Measurements from ENCODE around the gene METTL27.

The METTL27 gene

GRCh38 chr7:73842067-73842976 is at the start of gene METTL27:
Gene METTL27 (minus strand): TSS chr7:73842516. CDS start chr7:73842140, 376 bp downstream.
- Histone ChIP-seq H3K9ac (ENCODE audit: low read length) (peak within 1 kb of the TSS; percentile 50), H2AFZ (ENCODE audit: low read depth, low read length, severe bottlenecking) (peak within 1 kb of the TSS; percentile 98), H3F3A (ENCODE audit: insufficient read depth) (no peaks in the 10 kb centered on the region), H3K27me3 (ENCODE audit: low read length) (no peaks in the 10 kb centered on the region), H3K27ac (ENCODE audit: low read depth, low read length) (no peak within 1 kb of the TSS), H3K36me3 (ENCODE audit: low read length) (no peaks in the 10 kb centered on the region), H3K4me2 (ENCODE audit: low read depth, low read length, poor library complexity, severe bottlenecking) (peak within 1 kb of the TSS; percentile 93), H3K9me3 (ENCODE audit: insufficient read depth, low read length) (no peaks in the 10 kb centered on the region), H3K4me3 (ENCODE audit: insufficient read depth, low read length, poor library complexity, severe bottlenecking) (peak within 1 kb of the TSS; percentile 64), H3K79me2 (ENCODE audit: insufficient read depth, low read length) (no peaks in the 10 kb centered on the region), H3K9me2 (replicated peaks; ENCODE audit: insufficient read depth, low read length) (no peaks in the 10 kb centered on the region), H4K20me1 (ENCODE audit: low read depth, low read length) (no peaks in the 10 kb centered on the region)
- TF ChIP-seq EZH2phosphoT487 (conservative IDR thresholded peaks at IDR 0.05; ENCODE audit: low read length): no peak
- TF ChIP-seq, protein P1, sequence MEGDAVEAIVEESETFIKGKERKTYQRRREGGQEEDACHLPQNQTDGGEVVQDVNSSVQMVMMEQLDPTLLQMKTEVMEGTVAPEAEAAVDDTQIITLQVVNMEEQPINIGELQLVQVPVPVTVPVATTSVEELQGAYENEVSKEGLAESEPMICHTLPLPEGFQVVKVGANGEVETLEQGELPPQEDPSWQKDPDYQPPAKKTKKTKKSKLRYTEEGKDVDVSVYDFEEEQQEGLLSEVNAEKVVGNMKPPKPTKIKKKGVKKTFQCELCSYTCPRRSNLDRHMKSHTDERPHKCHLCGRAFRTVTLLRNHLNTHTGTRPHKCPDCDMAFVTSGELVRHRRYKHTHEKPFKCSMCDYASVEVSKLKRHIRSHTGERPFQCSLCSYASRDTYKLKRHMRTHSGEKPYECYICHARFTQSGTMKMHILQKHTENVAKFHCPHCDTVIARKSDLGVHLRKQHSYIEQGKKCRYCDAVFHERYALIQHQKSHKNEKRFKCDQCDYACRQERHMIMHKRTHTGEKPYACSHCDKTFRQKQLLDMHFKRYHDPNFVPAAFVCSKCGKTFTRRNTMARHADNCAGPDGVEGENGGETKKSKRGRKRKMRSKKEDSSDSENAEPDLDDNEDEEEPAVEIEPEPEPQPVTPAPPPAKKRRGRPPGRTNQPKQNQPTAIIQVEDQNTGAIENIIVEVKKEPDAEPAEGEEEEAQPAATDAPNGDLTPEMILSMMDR (IDR thresholded peaks at IDR 0.05; ENCODE audit: insufficient read depth, low read length, poor library complexity, severe bottlenecking): no peak

- Histone ChIP-seq H3K27ac (ENCODE audit: low read depth, low read length) (no peak overlapping the region), H3K9me3 (ENCODE audit: insufficient read depth, low read length) (no peaks in the 10 kb centered on the region), H2AFZ (ENCODE audit: low read depth, low read length, severe bottlenecking) (no peak overlapping the region), H3K4me3 (ENCODE audit: insufficient read depth, low read length, poor library complexity, severe bottlenecking) (no peak overlapping the region), H3K9ac (ENCODE audit: low read length) (no peak overlapping the region), H3K27me3 (ENCODE audit: low read length) (no peaks in the 10 kb centered on the region), H3K79me2 (ENCODE audit: insufficient read depth, low read length) (no peaks in the 10 kb centered on the region), H3K36me3 (ENCODE audit: low read length) (no peaks in the 10 kb centered on the region), H3K4me2 (ENCODE audit: low read depth, low read length, poor library complexity, severe bottlenecking) (no peak overlapping the region), H3K9me2 (replicated peaks; ENCODE audit: insufficient read depth, low read length) (no peaks in the 10 kb centered on the region), H3F3A (ENCODE audit: insufficient read depth) (no peaks in the 10 kb centered on the region), H4K20me1 (ENCODE audit: low read depth, low read length) (no peaks in the 10 kb centered on the region)
- TF ChIP-seq EZH2phosphoT487 (conservative IDR thresholded peaks at IDR 0.05; ENCODE audit: low read length): no peak
- TF ChIP-seq, protein P1 (IDR thresholded peaks at IDR 0.05; ENCODE audit: insufficient read depth, low read length, poor library complexity, severe bottlenecking): no peak
Measured at GRCh38 chr7:73891178-73891885, 49.0 kb upstream of the METTL27 start.

GRCh38 chr7:73890555-73891147 is 48.3 kb upstream of the METTL27 start:
- Histone ChIP-seq H2AFZ (ENCODE audit: low read depth, low read length, severe bottlenecking) (no peak overlapping the region), H3K9ac (ENCODE audit: low read length) (no peak overlapping the region), H3K79me2 (ENCODE audit: insufficient read depth, low read length) (no peaks in the 10 kb centered on the region), H3K36me3 (ENCODE audit: low read length) (no peaks in the 10 kb centered on the region), H3F3A (ENCODE audit: insufficient read depth) (no peaks in the 10 kb centered on the region), H3K9me3 (ENCODE audit: insufficient read depth, low read length) (no peaks in the 10 kb centered on the region), H3K9me2 (replicated peaks; ENCODE audit: insufficient read depth, low read length) (no peaks in the 10 kb centered on the region), H4K20me1 (ENCODE audit: low read depth, low read length) (no peaks in the 10 kb centered on the region), H3K27ac (ENCODE audit: low read depth, low read length) (no peak overlapping the region), H3K27me3 (ENCODE audit: low read length) (no peaks in the 10 kb centered on the region), H3K4me3 (ENCODE audit: insufficient read depth, low read length, poor library complexity, severe bottlenecking) (no peak overlapping the region), H3K4me2 (ENCODE audit: low read depth, low read length, poor library complexity, severe bottlenecking) (no peak overlapping the region)
- TF ChIP-seq, protein P1 (IDR thresholded peaks at IDR 0.05; ENCODE audit: insufficient read depth, low read length, poor library complexity, severe bottlenecking): no peak
- TF ChIP-seq EZH2phosphoT487 (conservative IDR thresholded peaks at IDR 0.05; ENCODE audit: low read length): no peak

Data from SU-DHL-6 (cell line).